HG02588 (cell line): ENCODE results near the gene ELOVL6.
"Not testable (repeated sequence)": the region's sequence is repeated elsewhere in the genome, so short reads cannot be mapped to it uniquely, and the experiment has no call there.

Experiments used
- ATAC-seq: cut with Tn5 transposase; IDR thresholded peaks from one replicate; pipeline ENCODE4 v1.9.1; 2021; ENCODE audit warnings: mild to moderate bottlenecking, moderate library complexity; ENCODE audit not compliant: unreplicated experiment

Gene ELOVL6

DNA sequence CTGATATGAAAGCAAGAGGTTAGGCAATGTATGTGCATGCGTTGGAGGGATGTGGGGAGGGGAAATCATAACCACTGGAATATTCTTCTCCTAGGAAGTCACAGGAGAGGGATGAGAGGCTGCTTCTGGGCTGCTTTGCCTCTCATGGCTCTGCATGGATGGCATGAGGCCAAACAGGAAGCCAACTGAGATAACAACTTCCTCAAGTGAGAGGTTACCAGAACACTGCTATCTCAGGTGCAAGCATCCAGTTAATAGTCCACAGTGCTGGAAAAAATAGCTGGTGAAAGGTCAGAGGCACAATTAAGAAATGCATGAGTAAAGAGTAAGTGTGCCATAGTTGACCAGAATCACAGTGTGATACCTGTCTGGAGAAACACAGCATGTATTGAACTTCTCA, 113.3 kb downstream of the ELOVL6 start:
- no peak for ATAC-seq

DNA sequence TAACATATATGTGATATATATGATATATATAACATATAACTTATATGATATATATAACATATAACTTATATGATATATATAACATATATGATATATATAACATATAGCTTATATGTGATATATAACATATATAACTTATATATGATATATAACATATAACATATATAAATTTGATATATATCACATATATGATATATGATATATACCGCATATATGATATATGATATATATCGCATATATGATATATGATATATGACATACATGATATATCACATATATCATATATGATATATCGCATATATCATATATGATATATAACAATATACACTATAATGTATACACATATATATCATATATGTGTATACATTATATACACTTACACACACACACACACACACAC, 114.3 kb downstream of the ELOVL6 start:
- no peak for ATAC-seq

DNA sequence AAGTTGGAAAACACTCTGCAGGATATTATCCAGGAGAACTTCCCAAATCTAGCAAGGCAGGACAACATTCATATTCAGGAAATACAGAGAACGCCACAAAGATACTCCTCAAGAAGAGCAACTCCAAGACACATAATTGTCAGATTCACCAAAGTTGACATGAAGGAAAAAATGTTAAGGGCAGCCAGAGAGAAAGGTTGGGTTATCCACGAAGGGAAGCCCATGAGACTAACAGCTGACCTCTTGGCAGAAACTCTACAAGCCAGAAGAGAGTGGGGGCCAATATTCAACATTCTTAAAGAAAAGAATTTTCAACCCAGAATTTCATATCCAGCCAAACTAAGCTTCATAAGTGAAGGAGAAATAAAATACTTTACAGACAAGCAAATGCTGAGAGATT, 120.3 kb downstream of the ELOVL6 start:
- ATAC-seq, result not testable (repeated sequence)

DNA sequence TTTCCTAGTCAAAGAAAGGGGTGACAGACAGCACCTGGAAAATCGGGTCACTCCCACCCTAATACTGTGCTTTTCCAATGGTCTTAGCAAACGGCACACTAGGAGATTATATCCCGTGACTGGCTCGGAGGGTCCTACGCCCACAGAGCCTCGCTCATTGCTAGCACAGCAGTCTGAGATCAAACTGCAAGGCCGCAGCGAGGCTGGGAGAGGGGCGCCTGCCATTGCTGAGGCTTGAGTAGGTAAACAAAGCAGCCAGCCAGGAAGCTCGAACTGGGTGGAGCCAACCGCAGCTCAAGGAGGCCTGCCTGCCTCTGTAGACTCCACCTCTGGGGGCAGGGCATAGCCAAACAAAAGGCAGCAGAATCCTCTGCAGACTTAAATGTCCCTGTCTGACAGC, 121.6 kb downstream of the ELOVL6 start:
- not testable (repeated sequence) for ATAC-seq

DNA sequence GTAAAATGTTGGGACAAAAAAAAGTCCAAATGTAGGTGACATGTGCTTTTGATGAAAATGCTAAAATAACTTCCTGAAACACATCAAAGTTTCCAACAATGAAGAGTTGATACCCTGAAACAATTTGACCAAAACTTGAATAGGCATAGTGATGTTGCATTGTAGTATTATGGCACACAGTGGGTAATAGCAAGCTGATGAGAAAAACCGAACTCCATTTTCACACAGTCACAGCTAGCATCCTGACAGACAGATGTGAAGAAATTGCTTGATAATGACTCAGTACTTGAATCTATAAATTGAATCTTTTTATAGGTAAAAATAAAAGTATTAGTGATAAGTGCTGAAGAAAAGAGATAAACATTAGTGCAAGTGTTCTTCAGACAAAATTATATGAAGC, 122.5 kb downstream of the ELOVL6 start:
- no peak for ATAC-seq

DNA sequence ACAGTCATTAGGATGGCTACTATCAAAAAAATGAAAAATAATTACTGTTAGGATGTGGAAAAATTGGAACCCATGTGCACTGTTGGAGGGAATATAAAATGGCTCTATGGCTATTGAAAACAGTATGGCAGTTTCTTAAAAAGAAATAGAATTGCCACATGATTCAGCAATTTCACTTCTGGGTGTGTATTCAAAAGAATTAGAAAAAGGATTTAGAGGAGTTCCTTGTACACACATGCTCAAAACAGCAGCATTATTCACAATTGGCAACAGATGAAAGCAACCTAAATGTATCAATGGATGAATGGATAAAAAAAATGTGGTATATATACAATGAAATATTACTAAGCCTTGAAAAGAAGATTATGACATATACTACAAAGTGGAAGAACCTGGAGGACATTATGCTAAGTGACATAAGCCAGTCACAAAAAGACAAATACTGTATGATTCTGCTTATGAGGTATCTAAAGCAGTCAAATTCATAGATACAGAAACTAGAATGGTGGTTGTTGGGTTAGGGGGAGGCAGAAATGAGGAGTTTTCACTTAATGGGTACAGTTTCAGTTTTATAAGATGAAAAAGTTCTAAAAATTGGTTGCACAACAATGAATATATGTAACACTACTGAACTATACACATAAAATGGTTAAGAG, 123.2 kb downstream of the ELOVL6 start:
- no peak for ATAC-seq

DNA sequence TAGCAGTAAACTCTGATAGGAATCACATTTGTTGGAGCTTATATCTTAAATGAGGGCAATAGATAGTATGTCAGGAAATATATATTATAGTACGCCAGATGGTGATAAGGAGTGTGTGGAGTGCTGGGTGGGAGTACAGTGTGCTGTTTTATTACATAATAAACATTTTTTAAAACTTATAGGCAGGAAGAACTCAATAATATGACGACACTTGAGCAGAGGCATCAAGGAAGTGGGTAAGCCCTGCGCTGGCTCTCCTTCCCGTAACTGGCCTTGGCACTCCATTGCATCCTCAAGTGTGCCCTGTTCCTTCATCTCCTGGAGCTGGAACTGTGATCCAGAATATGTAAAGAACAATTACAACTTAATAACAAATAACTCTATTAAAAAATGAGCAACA, 123.8 kb downstream of the ELOVL6 start:
- no peak for ATAC-seq

DNA sequence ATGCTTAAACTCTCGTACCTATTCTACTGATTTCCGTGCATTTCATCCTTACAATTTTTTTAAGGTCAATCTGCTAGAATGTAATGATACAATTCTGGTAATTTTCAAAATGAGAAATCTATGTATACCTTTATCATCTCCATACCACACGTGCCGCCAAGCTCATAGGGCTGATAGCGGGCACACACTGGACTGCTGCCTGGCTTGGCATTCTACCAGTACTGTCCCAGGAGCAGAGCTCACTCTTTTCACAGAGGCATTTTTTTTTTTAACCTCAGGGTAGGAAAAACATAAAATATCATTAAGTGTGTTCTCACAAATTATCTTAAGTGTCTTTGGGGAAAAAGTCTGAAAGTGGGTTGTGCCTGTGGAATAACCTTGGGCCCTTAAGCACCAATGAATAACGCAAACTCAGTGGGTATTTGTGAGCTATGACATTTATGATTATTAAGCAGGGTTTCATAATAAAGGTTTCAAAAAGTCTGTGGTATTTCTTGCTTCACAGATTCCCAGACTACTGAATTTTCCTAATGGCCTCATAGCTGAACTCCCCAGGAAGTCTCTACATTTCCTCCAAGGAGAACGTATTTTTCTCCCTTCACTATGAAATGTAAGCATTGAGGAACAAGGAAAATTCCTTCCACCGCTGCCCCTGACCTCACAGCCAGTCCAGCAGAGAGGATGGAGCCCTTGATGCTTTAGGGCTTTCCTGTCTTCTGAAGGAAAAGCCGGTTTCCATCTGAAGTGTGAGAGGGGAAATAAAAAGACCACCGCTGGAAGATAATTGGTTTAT, 125.2 kb downstream of the ELOVL6 start:
- no peak for ATAC-seq

DNA sequence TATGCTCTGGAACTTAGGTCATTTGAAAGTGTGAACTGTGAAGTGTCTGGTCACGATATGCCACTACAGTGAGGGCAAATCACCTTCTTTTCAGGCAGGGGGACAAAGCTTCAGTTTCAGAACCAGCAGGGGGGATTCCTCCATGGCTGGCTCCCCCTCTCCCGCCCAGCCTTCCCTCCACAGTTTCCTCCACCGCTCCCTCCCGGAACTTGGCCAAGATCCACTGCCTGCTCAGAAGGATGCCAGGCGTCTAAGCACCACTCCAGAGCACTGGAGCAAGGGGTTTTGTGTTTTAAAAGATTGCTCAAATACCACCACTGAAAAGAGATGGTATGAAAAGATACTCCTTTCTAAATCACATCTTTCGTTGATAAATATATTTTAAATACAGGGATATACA, 126.9 kb downstream of the ELOVL6 start:
- no peak for ATAC-seq

DNA sequence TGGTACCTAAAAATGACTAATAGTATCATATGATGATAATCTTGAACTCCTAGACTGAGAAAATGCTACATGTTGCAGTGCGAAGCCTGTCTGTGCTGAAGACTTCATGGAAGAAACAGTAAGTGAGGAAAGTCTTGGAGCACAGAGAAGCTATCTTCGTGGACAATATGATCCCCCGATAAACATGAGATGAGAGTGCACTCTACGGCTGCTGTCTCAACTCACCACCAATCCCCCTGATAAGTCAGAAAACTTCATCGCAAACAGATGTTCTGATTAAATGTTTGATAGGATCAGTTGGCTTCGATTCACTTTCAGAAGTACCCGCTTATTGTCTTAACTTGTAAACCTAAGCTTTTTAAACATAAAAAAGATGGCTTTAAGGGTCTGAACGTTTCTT, 130.2 kb downstream of the ELOVL6 start:
- ATAC-seq, result no peak

DNA sequence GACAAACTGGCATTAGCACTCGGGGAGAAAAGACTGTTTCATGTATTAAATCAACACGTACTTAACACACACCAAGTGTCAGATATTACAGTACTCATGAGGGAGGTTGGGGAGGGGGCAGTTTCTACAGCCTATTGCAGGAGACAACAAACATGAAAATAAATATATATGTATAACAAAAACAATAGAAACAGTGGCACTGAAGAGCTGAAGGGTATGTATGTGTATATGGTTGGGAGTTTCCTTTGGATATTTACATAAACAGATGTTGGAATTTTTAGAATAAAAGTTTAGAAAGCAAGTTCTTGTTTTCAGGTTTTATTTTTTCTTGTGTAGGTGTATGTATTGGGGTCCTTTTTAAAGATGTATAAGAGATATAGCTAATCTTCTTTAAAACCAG, 133.5 kb downstream of the ELOVL6 start:
- ATAC-seq, result no peak

DNA sequence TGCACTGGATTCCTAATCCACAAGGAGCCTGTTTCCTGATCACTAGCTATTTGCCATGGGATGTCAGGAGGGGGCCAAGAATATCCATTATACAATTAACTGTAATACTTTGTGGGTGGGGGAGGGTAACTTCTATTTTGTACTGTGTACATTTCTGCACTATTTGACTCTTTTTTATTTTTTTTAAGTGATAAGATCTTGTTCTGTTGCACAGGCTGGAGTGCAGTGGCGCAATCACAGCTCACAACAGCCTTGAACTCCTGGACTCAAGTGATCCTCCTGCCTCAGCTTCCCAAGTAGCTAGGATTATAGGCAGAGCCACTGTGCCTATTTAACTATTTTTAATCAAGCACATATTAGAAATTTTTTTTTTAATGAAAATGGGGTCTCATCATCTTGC, 134.1 kb downstream of the ELOVL6 start:
- ATAC-seq, result no peak

DNA sequence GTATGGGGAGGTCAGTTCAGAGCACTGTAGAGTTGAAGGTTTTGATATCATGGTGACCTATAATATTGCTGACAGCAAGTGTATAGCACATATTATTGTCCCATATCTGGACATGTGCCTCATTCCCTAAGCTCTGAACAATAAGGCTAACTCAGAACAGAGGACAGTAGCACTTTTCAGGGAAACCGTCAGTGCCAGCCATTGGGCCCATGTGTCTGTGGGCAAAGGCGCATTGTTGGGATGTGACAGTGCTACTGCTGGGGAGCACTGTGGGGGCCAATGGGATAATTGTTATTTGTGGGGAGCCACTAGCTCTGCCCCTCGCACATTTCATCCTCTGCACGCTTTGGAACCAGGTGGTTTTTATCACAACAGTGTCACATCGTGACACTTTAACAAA, 136.2 kb downstream of the ELOVL6 start:
- ATAC-seq, result no peak

DNA sequence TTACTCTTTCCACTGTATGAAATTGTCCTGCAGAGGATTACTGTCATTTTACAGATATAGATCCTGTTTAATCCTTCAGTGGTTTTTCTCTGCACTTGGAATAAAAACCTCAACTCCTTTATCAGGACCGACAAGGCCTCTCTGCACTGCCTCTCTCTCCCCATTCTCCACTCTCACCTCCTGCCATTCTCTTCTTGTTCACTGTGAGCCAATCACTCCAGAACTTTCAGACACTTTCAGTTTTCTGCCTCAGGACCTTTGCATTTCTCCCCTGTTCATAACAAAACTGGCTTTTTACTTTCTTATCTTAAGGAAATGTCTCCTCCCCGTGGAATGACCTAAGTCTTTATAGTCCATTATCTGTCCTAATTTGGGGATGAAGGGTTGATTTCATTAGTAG, 137.3 kb downstream of the ELOVL6 start:
- no peak for ATAC-seq

DNA sequence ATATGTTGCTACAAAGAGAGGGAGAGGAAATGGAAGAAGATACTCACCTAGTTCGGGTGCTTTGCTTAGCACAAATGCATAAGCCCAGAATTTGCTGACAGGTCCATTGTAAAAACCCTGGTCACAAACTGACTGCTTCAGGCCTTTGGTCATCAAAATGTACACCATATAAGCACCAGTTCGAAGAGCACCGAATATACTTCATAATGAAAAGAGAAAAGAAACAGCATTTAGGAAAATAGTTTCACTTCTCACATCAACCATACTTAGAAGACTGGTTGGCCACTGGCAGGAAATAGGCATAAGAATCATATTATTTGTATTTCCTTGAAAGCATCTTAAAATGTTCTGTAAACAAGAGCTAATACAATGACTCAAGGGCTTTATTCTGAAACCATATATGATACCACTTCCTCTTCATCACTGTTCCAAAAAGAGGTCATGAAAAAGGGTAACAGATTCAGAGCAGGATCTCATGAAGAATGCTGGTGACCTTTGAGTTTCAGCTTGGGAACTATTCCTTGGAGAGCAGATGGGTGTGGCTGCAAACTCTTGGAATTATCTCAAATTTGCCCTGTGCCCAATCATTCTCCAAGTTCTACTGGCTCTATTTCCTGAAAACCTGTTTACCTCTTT, 138.7 kb downstream of the ELOVL6 start:
- peak; percentile 51 for ATAC-seq

DNA sequence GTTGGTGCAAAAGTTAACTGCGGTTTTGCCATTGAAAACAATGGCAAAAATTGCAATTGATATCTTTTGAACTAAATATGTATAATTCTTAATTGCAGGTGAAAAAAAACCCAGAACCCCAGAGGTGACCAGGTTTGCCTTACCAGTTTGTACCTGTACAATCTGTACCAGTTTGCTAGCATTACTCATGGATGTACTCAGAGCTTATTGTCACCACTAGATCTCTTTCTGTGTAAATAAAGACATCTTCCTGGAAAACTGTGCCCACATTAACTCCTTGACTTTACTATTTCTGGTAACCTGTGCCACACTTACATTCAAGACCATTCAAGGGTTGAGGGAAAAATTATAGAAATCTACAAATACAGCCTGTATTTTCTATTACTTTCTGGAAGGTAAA, 139.7 kb downstream of the ELOVL6 start:
- ATAC-seq, result no peak

DNA sequence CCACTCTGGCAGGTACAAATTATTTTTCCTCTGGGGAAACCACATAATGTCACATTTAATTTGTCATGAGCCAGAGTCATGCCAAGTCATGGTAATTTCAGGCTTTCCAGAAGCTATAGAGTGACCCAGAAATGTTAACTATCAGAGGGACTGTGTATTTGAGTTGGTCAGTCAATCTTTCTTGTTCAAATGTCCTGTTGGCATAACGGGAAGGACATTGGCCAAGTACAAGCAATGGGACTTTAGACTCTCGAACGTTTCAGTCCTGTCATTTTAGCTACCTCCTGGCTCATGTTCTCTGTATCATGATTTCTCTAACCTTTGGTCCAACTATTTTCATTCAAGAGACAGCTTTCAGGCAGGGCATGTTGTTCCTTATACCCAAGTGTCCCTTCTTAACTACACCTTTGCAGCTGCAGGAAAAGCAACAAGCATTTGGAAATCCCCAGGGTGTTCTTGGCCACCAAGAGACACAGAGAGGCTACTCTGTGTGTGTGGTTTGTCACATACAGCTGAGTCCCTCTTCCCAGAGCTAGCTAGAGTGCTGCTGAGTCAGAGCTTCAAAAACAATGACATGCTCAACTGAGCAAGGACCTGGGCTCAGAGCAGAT, 143.2 kb downstream of the ELOVL6 start:
- ATAC-seq, result peak; percentile 87

DNA sequence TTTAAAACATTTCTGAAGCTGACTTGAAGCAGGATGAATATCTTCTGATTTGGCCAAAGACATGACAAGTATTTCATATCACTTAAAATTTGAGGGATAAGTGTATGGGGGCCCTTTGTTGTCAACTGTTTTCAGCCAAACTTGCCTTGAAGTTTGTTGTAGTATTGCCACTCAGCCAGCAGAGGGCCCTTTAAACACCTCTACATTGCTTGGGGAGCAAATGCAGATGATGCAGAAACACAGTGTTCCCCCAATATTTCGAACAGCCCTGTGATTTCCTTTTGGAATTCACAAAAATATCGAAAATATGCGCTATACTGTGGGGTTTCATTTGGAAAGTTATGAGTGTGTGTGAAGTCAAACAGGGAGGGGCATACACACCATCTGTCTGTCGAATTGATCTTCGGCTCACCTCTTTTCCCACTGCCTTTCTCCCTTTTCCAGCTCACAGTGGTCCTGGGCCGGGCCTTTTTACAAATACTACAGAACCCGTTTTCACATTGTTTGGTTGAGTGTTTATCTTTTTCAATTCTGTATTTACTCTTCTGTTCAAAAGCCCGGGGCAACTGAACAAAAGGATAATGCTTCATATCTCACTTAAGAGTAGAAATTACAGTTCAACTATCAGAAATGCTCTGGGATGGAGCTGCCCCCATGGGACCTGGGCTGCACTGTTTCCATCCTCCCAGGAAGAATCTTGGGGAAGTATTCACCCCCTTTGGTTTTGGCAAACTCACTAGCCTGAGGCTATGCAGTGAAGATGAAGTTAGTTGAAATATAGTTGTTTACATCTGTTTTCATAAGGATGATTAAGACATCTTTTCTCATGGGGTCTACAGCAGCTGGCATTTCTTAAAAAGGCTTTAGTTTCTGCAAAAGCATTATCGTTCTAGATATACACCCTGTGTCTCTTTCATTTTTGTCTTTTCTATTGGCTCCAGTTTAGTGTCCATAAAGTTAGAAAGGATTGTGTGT, 148.2 kb downstream of the ELOVL6 start:
- ATAC-seq, result no peak

DNA sequence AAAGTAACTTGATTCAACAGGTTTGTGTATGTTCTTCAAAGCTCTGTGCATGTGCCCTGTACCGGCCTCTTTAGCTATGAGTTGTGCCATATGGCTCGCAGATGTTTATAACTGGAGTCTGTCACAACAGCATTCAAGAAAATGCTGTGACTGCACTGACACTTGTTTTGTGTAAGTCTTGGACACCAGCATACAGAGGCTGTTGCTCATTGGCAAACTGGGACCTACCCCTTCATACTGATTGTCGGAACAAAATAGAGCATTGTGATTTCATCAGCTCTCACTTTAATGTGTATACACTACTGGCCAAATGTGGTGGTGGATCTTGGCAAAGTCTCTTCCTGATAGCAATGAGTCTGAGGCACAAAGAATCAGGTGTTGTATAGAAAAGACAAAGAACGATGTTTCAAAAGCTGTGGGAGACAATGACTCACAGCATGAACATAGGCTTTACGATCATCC, 151.8 kb downstream of the ELOVL6 start:
- no peak for ATAC-seq
